SK-N-SH (cell line): ENCODE data around the gene ARL2BP.

Experiments used
- CTCF ChIP-seq: fragments of 200-600 bp; sonication (generic); IDR thresholded peaks from 2 replicates; pipeline ENCODE4 v1.6.1; 2017; ENCODE audit warnings: antibody characterized with exemption, mild to moderate bottlenecking, moderate library complexity
- ELF1 ChIP-seq: IDR thresholded peaks from 2 replicates; pipeline ENCODE4 v1.4.0; 2012
- TF ChIP-seq, protein P1 (sequence below): IDR thresholded peaks from 2 replicates; pipeline ENCODE4; 2012
- TF ChIP-seq, protein P2 (sequence below): fragments of 150-350 bp; IDR thresholded peaks from 2 replicates; pipeline ENCODE4 v1.6.1; 2017; ENCODE audit warnings: antibody characterized with exemption, low read length, low read depth, borderline replicate concordance

- TF ChIP-seq, protein P1, sequence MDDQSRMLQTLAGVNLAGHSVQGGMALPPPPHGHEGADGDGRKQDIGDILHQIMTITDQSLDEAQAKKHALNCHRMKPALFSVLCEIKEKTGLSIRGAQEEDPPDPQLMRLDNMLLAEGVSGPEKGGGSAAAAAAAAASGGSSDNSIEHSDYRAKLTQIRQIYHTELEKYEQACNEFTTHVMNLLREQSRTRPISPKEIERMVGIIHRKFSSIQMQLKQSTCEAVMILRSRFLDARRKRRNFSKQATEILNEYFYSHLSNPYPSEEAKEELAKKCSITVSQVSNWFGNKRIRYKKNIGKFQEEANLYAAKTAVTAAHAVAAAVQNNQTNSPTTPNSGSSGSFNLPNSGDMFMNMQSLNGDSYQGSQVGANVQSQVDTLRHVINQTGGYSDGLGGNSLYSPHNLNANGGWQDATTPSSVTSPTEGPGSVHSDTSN = no peak
- TF ChIP-seq, protein P2, sequence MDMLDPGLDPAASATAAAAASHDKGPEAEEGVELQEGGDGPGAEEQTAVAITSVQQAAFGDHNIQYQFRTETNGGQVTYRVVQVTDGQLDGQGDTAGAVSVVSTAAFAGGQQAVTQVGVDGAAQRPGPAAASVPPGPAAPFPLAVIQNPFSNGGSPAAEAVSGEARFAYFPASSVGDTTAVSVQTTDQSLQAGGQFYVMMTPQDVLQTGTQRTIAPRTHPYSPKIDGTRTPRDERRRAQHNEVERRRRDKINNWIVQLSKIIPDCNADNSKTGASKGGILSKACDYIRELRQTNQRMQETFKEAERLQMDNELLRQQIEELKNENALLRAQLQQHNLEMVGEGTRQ = no peak
- no peak for TF ChIP-seq CTCF
- no peak for TF ChIP-seq ELF1
Measured at GRCh38 chr16:57301126-57301817, 56.2 kb downstream of the ARL2BP start.
